HG02852 (cell line): ENCODE results near the gene NTMT2.

Experiments used
- ATAC-seq: cut with Tn5 transposase; IDR thresholded peaks from one replicate; pipeline ENCODE4 v1.9.1; 2021; ENCODE audit warnings: mild to moderate bottlenecking, moderate library complexity; ENCODE audit not compliant: unreplicated experiment

NTMT2 gene

GRCh38 chr1:170204121-170204520 lies 58.4 kb downstream of the NTMT2 start:
- ATAC-seq: no peak

GRCh38 chr1:170205301-170205700 lies 59.5 kb downstream of the NTMT2 start:
- ATAC-seq: no peak

- no peak for ATAC-seq
Measured at GRCh38 chr1:170209125-170209524, 63.4 kb downstream of the NTMT2 start.

- no peak for ATAC-seq
Measured at GRCh38 chr1:170210142-170210541, 64.4 kb downstream of the NTMT2 start.

GRCh38 chr1:170213596-170213995 lies 67.8 kb downstream of the NTMT2 start:
- ATAC-seq: no peak

- ATAC-seq: peak; percentile 67
Measured at GRCh38 chr1:170214117-170215032, 68.6 kb downstream of the NTMT2 start.

- ATAC-seq: no peak
Measured at GRCh38 chr1:170215072-170215885, 69.5 kb downstream of the NTMT2 start.

- ATAC-seq: no peak
Measured at GRCh38 chr1:170217517-170218256, 71.9 kb downstream of the NTMT2 start.

- ATAC-seq: no peak
Measured at GRCh38 chr1:170218257-170218650, 72.5 kb downstream of the NTMT2 start.
